AG09319 (cell line): ENCODE results near the gene NEMP1.

Experiments
- DNase-seq: peaks from one replicate; pipeline ENCODE4 v3.0.0-alpha.2; 2010; ENCODE audit warnings: low read depth; ENCODE audit errors: extremely low read depth
- CTCF ChIP-seq: IDR thresholded peaks from 2 replicates; pipeline ENCODE4 v1.5.1; 2011; ENCODE audit warnings: low read depth, mild to moderate bottlenecking, inconsistent platforms, low read length, moderate library complexity

Gene NEMP1

GRCh38 chr12:57110104-57111030 is 31.8 kb upstream of the NEMP1 start:
- DNase-seq = no peak

GRCh38 chr12:57109207-57110103 is 30.9 kb upstream of the NEMP1 start:
- TF ChIP-seq CTCF = no peak
- no peak for DNase-seq

More at GRCh38 chr12:57110104-57111030, 31.8 kb upstream of the NEMP1 start:
- TF ChIP-seq CTCF = no peak

- no peak for TF ChIP-seq CTCF
- DNase-seq = no peak
Measured at GRCh38 chr12:57107456-57108155, 29.0 kb upstream of the NEMP1 start.

GRCh38 chr12:57106021-57106708 is 27.6 kb upstream of the NEMP1 start:
- no peak for DNase-seq
- TF ChIP-seq CTCF = no peak

GRCh38 chr12:57105011-57105753 is 26.6 kb upstream of the NEMP1 start:
- TF ChIP-seq CTCF = no peak
- DNase-seq = no peak

GRCh38 chr12:57104292-57104910 is 25.8 kb upstream of the NEMP1 start:
- no peak for TF ChIP-seq CTCF
- DNase-seq = no peak
